H1 (cell line): ENCODE measurements around the gene CACNA1D. TPM values are rescaled to one million over a fixed set of nuclear protein-coding genes. Genes with fewer than 3 reads are reported as not detected.

ENCODE experiments used
- BACH1 ChIP-seq: IDR thresholded peaks from 2 replicates; pipeline ENCODE4 v1.6.1; 2012; ENCODE audit warnings: low read length, improper control_type of control experiment
- HDAC2 ChIP-seq, 2 experiments: fragments of 300-600 bp in 1 of 2; sonication (generic) in 1 of 2; IDR thresholded peaks; 2 replicates each; pipeline ENCODE4 v1.6.1; 2011 to 2012; ENCODE audit warnings: low read depth in 2 of 2, low read length in 2 of 2, mild to moderate bottlenecking in 2 of 2, moderate library complexity in 2 of 2, borderline replicate concordance in 1 of 2, inconsistent platforms in 1 of 2
- KDM4A ChIP-seq: IDR thresholded peaks from one replicate; pipeline ENCODE4 v1.7.1; 2012; ENCODE audit warnings: low read depth, mild to moderate bottlenecking, moderate library complexity, low read length, inconsistent platforms; ENCODE audit not compliant: severe bottlenecking
- POLR2AphosphoS5 ChIP-seq: IDR thresholded peaks from 2 replicates; pipeline ENCODE4 v1.6.1; 2011; ENCODE audit warnings: low read depth, low read length
- polyA plus RNA-seq, 7 experiments: library from polyadenylated mRNA; depleted of rRNA in 3 of 7; stranded (reverse) in 5 of 7; unstranded in 2 of 7; fragments of >200 nt in 5 of 7; fragments of 200-250 nt in 2 of 7; gene quantifications; 1 replicate in 5 of 7; 2 replicates in 1 of 7; 4 replicates in 1 of 7; pipeline versions ENCODE4 v1.2.1 to v1.2.3, GENCODE V29; 2011 to 2013; ENCODE audit warnings: missing spikeins in 2 of 7, mixed read lengths in 2 of 7
- total RNA-seq: library from RNA; stranded (reverse); fragmentation: NEBNext Ultra II Directional; extraction: Animal tissue kit (Norgen Biotek cat#: 25700); gene quantifications from 2 replicates; pipeline ENCODE4 v1.2.1, GENCODE V29; 2021
- TF ChIP-seq, protein P1 (sequence below): IDR thresholded peaks from 2 replicates; pipeline ENCODE4 v1.6.1; 2012; ENCODE audit warnings: low read length, inconsistent platforms

CACNA1D gene
- total and polyA plus RNA-seq, 2 of the 8 experiments (the other 6 are each of a cell fraction or from before 2014, with no cell fraction given): 2.0 to 2.9 TPM

DNA sequence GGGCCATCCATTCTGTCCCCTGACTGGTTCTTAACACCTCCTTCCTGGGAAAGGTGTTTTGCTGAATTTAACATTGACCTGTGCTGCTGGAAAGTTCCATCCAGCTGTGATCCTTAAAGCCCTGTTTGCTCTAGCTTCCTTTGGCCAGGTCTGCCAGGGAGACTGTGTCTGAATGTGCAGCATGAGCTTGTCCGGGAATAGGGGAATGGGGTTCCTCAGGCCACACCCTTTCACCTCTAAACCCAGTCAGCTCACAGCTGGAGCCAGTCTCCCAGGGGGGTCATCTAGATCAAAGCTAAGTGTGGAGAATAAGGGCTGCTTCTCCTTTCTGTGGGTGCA, 177.5 kb downstream of the CACNA1D start (continued):
- TF ChIP-seq, protein P1, sequence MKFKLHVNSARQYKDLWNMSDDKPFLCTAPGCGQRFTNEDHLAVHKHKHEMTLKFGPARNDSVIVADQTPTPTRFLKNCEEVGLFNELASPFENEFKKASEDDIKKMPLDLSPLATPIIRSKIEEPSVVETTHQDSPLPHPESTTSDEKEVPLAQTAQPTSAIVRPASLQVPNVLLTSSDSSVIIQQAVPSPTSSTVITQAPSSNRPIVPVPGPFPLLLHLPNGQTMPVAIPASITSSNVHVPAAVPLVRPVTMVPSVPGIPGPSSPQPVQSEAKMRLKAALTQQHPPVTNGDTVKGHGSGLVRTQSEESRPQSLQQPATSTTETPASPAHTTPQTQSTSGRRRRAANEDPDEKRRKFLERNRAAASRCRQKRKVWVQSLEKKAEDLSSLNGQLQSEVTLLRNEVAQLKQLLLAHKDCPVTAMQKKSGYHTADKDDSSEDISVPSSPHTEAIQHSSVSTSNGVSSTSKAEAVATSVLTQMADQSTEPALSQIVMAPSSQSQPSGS: no peak
- TF ChIP-seq KDM4A: no peak
- no peak for TF ChIP-seq POLR2AphosphoS5
- TF ChIP-seq HDAC2 (IDR thresholded peaks at IDR 0.05; ENCODE audit: borderline replicate concordance in 1 of 2, low read depth in 2 of 2, low read length in 2 of 2): no peak
- TF ChIP-seq BACH1: no peak
